HG03066 (cell line): ENCODE data around the gene MLIP.

Experiments
- ATAC-seq: cut with Tn5 transposase; IDR thresholded peaks from one replicate; pipeline ENCODE4 v1.9.1; 2021; ENCODE audit warnings: low read depth; ENCODE audit not compliant: unreplicated experiment

The MLIP gene

GRCh38 chr6:54273214-54273820 is 162.1 kb downstream of the MLIP start:
- ATAC-seq: no peak

- ATAC-seq: no peak
These were observed 163.1 kb downstream of the MLIP start for GRCh38 chr6:54274383-54274782.

- ATAC-seq: no peak
These were observed 170.9 kb downstream of the MLIP start for GRCh38 chr6:54282186-54282585.

- no peak for ATAC-seq
These were observed 173.1 kb downstream of the MLIP start for GRCh38 chr6:54284161-54284860.

GRCh38 chr6:54285595-54285994 is 174.4 kb downstream of the MLIP start:
- ATAC-seq: no peak

- no peak for ATAC-seq
These were observed 174.9 kb downstream of the MLIP start for GRCh38 chr6:54286141-54286540.

- ATAC-seq: no peak
These were observed 177.2 kb downstream of the MLIP start for GRCh38 chr6:54288474-54288873.

GRCh38 chr6:54289426-54289825 is 178.2 kb downstream of the MLIP start:
- ATAC-seq: no peak

- peak; percentile 66 for ATAC-seq
These were observed 179.9 kb downstream of the MLIP start for GRCh38 chr6:54291146-54291545.

GRCh38 chr6:54291738-54292137 is 180.5 kb downstream of the MLIP start:
- peak; percentile 88 for ATAC-seq

- ATAC-seq: no peak
These were observed 183.8 kb downstream of the MLIP start for GRCh38 chr6:54294965-54295532.

- no peak for ATAC-seq
These were observed 188.5 kb downstream of the MLIP start for GRCh38 chr6:54299542-54300269.

GRCh38 chr6:54301770-54302169 is 190.5 kb downstream of the MLIP start:
- ATAC-seq: no peak

- peak; percentile 52 for ATAC-seq
These were observed 196.2 kb downstream of the MLIP start for GRCh38 chr6:54307439-54307910.

GRCh38 chr6:54308289-54308985 is 197.2 kb downstream of the MLIP start, which contains the start of gene TINAG:
Gene TINAG (plus strand): TSS chr6:54308441. CDS start chr6:54308551, 110 bp downstream.
- peak; percentile 49 for ATAC-seq

- no peak for ATAC-seq
These were observed 197.7 kb downstream of the MLIP start for GRCh38 chr6:54308986-54309315.

- ATAC-seq: no peak
These were observed 199.3 kb downstream of the MLIP start for GRCh38 chr6:54310377-54311152.

GRCh38 chr6:54315656-54316055 is 204.4 kb downstream of the MLIP start:
- ATAC-seq: no peak
